Upper lobe of left lung (tissue), 4 donors: ENCODE measurements around the gene SOCS1.

Experiments used
- CTCF ChIP-seq, 6 experiments: fragments of 450-650 bp in 4 of 6; fragments of 200-600 bp in 2 of 6; sonication (generic) in 2 of 6; IDR thresholded peaks; one replicate each; pipeline ENCODE4 v1.5.1; 2016 to 2019; ENCODE audit warnings: antibody characterized with exemption in 6 of 6
- EP300 ChIP-seq, 4 donors: sonication (generic); formaldehyde crosslinking; IDR thresholded peaks; one replicate each; pipeline ENCODE4 v1.5.1; 2017; ENCODE audit warnings: antibody characterized with exemption in 4 of 4, control low read depth in 2 of 4
- POLR2A ChIP-seq, 4 donors: fragments of 450-650 bp; IDR thresholded peaks; one replicate each; pipeline ENCODE4 v1.5.1; 2016 to 2017; ENCODE audit warnings: antibody characterized with exemption in 4 of 4, mild to moderate bottlenecking in 2 of 4
- POLR2AphosphoS5 ChIP-seq, 2 donors: sonication (generic); formaldehyde crosslinking; IDR thresholded peaks; one replicate each; pipeline ENCODE4 v1.5.1; 2017; ENCODE audit warnings: antibody characterized with exemption in 2 of 2

GRCh38 chr16:11205065-11205699 lies 50.8 kb downstream of the SOCS1 start:
- no peak for TF ChIP-seq CTCF (IDR thresholded peaks at IDR 0.05)
- no peak for TF ChIP-seq EP300 (IDR thresholded peaks at IDR 0.05)
- no peak for TF ChIP-seq POLR2AphosphoS5 (IDR thresholded peaks at IDR 0.05)
- no peak for TF ChIP-seq POLR2A (IDR thresholded peaks at IDR 0.05)
